Tibial artery (tissue), 4 donors: Measurements from ENCODE around the gene GTF3A.
"Not testable (repeated sequence)": the region's sequence is repeated elsewhere in the genome, so short reads cannot be mapped to it uniquely, and the experiment has no call there.

Experiments
- DNase-seq, 2 donors: peaks; one replicate each; pipeline ENCODE4 v3.0.0-alpha.2; 2019
- H3K27ac ChIP-seq, 2 donors: fragments of 200-600 bp; sonication (generic) in 1 of 2; 1 replicate in 1 of 2; 2 replicates in 1 of 2; pipeline ENCODE4 v1.5.1; 2018 to 2019; ENCODE audit warnings: mild to moderate bottlenecking in 1 of 2
- H3K27me3 ChIP-seq, 2 donors: fragments of 200-600 bp; sonication (generic) in 1 of 2; one replicate each; pipeline versions ENCODE4 v1.5.1 to v1.6.0; 2016 to 2019
- H3K36me3 ChIP-seq, 3 donors: fragments of 200-600 bp; sonication (generic) in 2 of 3; one replicate each; pipeline ENCODE4 v1.5.1; 2016 to 2019; ENCODE audit warnings: mild to moderate bottlenecking in 2 of 3
- H3K4me1 ChIP-seq, 4 donors: fragments of 200-600 bp; sonication (generic) in 2 of 4; 1 replicate in 3 of 4; 2 replicates in 1 of 4; pipeline ENCODE4 v1.5.1; 2016 to 2019
- H3K4me3 ChIP-seq, 2 donors: fragments of 200-600 bp; sonication (generic) in 1 of 2; 1 replicate in 1 of 2; 2 replicates in 1 of 2; pipeline ENCODE4 v1.5.1; 2018 to 2019; ENCODE audit warnings: mild to moderate bottlenecking in 2 of 2
- H3K9me3 ChIP-seq, 3 donors: fragments of 200-600 bp; sonication (generic) in 1 of 3; one replicate each; pipeline ENCODE4 v1.5.1; 2016 to 2019
- CTCF ChIP-seq, 2 experiments: fragments of 200-600 bp in 1 of 2; fragments of 450-650 bp in 1 of 2; IDR thresholded peaks; one replicate each; pipeline ENCODE4 v1.5.1; 2017 to 2019; ENCODE audit warnings: antibody characterized with exemption in 2 of 2, mild to moderate bottlenecking in 1 of 2, moderate library complexity in 1 of 2
- intact Hi-C: fragments of 100-400 bp; cut with DNase I; formaldehyde crosslinking; loops from one replicate; pipeline ENCODE4 v1.15.0; 2023; ENCODE audit warnings: low total_unique reads

The GTF3A gene

GRCh38 chr13:27398360-27398759 lies 26.1 kb upstream of the GTF3A start:
- Histone ChIP-seq H3K27me3 (peaks cover 0 to 13% of the 10 kb centered on the region in 2 donors), H3K36me3 (no peaks in the 10 kb centered on the region), H3K4me3 (no peak overlapping the region), H3K9me3 (no peaks in the 10 kb centered on the region), H3K4me1 (peaks cover 0 to 8% (median 6%) of the 10 kb centered on the region in 4 donors), H3K27ac (no peak overlapping the region)
- DNase-seq, result no peak
- intact Hi-C loops, result no loop called here
- no peak for TF ChIP-seq CTCF (IDR thresholded peaks at IDR 0.05)

- H3K27ac ChIP-seq, result not testable (repeated sequence)
Observed at GRCh38 chr13:27400405-27400804, 24.0 kb upstream of the GTF3A start.

GRCh38 chr13:27401210-27401609 lies 23.2 kb upstream of the GTF3A start:
- no peak for TF ChIP-seq CTCF (IDR thresholded peaks at IDR 0.05)
- Histone ChIP-seq H3K4me1 (peaks cover 0 to 17% (median 12%) of the 10 kb centered on the region in 4 donors), H3K27me3 (peaks cover 0 to 6% of the 10 kb centered on the region in 2 donors), H3K9me3 (no peaks in the 10 kb centered on the region), H3K4me3 (no peak overlapping the region), H3K36me3 (no peaks in the 10 kb centered on the region), H3K27ac (no peak overlapping the region)
- peak in 1 of 2 donors; percentile 55 for DNase-seq
- intact Hi-C loops, result no loop called here

More at GRCh38 chr13:27400405-27400804, 24.0 kb upstream of the GTF3A start:
- H3K36me3 ChIP-seq, H3K27me3 ChIP-seq, intact Hi-C loops, H3K9me3 ChIP-seq, H3K4me3 ChIP-seq, DNase-seq: not testable (repeated sequence)
- H3K4me1 ChIP-seq, result peaks cover 0 to 17% (median 12%) of the 10 kb centered on the region in 4 donors

GRCh38 chr13:27403203-27403678 lies 21.2 kb upstream of the GTF3A start:
- Histone ChIP-seq H3K9me3 (no peaks in the 10 kb centered on the region), H3K36me3 (no peaks in the 10 kb centered on the region), H3K4me3 (no peak overlapping the region), H3K27ac (peak overlapping the region; percentile 29 to 69), H3K27me3 (no peaks in the 10 kb centered on the region), H3K4me1 (peaks cover 0 to 17% (median 12%) of the 10 kb centered on the region in 4 donors)
- TF ChIP-seq CTCF (IDR thresholded peaks at IDR 0.05), result no peak
- intact Hi-C loops, result no loop called here
- no peak for DNase-seq

- H3K4me3 ChIP-seq, result no peak overlapping the region
- intact Hi-C loops, result no loop called here
- H3K36me3 ChIP-seq, result no peaks in the 10 kb centered on the region
- no peak for DNase-seq
- peak overlapping the region; percentile 29 to 69 for H3K27ac ChIP-seq
- peaks cover 0 to 17% (median 12%) of the 10 kb centered on the region in 4 donors for H3K4me1 ChIP-seq
- H3K27me3 ChIP-seq, result no peaks in the 10 kb centered on the region
- no peaks in the 10 kb centered on the region for H3K9me3 ChIP-seq
- TF ChIP-seq CTCF (IDR thresholded peaks at IDR 0.05), result no peak
Observed at GRCh38 chr13:27403727-27404385, 20.6 kb upstream of the GTF3A start.

GRCh38 chr13:27404680-27405079 lies 19.7 kb upstream of the GTF3A start:
- no peak for TF ChIP-seq CTCF (IDR thresholded peaks at IDR 0.05)
- Histone ChIP-seq H3K9me3 (no peaks in the 10 kb centered on the region), H3K36me3 (no peaks in the 10 kb centered on the region), H3K27me3 (no peaks in the 10 kb centered on the region), H3K4me3 (no peak overlapping the region), H3K4me1 (peaks cover 0 to 17% (median 12%) of the 10 kb centered on the region in 4 donors), H3K27ac (no peak overlapping the region)
- intact Hi-C loops, result no loop called here
- DNase-seq, result no peak
